Activated CD8-positive, alpha-beta memory T cell treated with anti-CD3 and anti-CD28 coated beads for 48 hours (primary cell): ENCODE results near the gene LRCH1.

Source experiments
- DNase-seq, 3 experiments: peaks; one replicate each; pipeline ENCODE4 v3.0.0-alpha.2; 2020; ENCODE audit warnings: low read depth in 2 of 3, low spot score in 2 of 3

Gene LRCH1

GRCh38 chr13:46796515-46797474, 243.8 kb downstream of the LRCH1 start, which contains the start of gene ESD:
TSS of gene ESD (minus strand) at chr13:46797161. CDS start at chr13:46791413, 5,748 bp downstream.
- peak; percentile 75 to 84 (median 78) for DNase-seq

GRCh38 chr13:46797501-46798237, 244.7 kb downstream of the LRCH1 start:
- DNase-seq, result no peak

GRCh38 chr13:46799139-46799538, 246.2 kb downstream of the LRCH1 start:
- DNase-seq, result no peak

GRCh38 chr13:46801858-46802257, 248.9 kb downstream of the LRCH1 start:
- DNase-seq, result no peak
